Left lung (tissue), 10 donors: ENCODE results near the gene RNASE8. TPM values are rescaled to one million over a fixed set of nuclear protein-coding genes. Genes with fewer than 3 reads are reported as not detected.

Source experiments
- ATAC-seq: fragments of 200-7000 bp; cut with Tn5 transposase; one replicate; pipeline ENCODE4 v1.9.1; 2020; ENCODE audit warnings: moderate library complexity
- DNase-seq, 4 donors: peaks; one replicate each; pipeline ENCODE4 v3.0.0-alpha.2; 2013 to 2020
- H3K27ac ChIP-seq, 2 donors: fragments of 200-600 bp; sonication (generic) in 1 of 2; one replicate each; pipeline versions ENCODE4 v1.5.0 to v1.8.0; 2020 to 2021
- H3K27me3 ChIP-seq, 2 donors: fragments of 200-600 bp; sonication (generic) in 1 of 2; one replicate each; pipeline versions ENCODE4 v1.5.0 to v1.8.0; 2020 to 2021
- H3K36me3 ChIP-seq, 2 donors: fragments of 200-600 bp; sonication (generic) in 1 of 2; one replicate each; pipeline versions ENCODE4 v1.5.0 to v1.8.0; 2020 to 2021
- H3K4me1 ChIP-seq, 2 donors: fragments of 200-600 bp; one replicate each; pipeline ENCODE4 v1.8.0; 2021
- H3K4me3 ChIP-seq, 2 donors: fragments of 200-600 bp; sonication (generic) in 1 of 2; one replicate each; pipeline versions ENCODE4 v1.5.0 to v1.8.0; 2020 to 2021; ENCODE audit warnings: mild to moderate bottlenecking in 1 of 2
- H3K9me3 ChIP-seq, 2 donors: fragments of 200-600 bp; sonication (generic) in 1 of 2; one replicate each; pipeline versions ENCODE4 v1.5.0 to v1.8.0; 2020 to 2021
- CTCF ChIP-seq, 2 donors: fragments of 200-600 bp; sonication (generic) in 1 of 2; IDR thresholded peaks; one replicate each; pipeline versions ENCODE4 v1.5.0 to v1.8.0; 2021; ENCODE audit warnings: antibody characterized with exemption in 2 of 2
- intact Hi-C, 2 donors: fragments of 100-400 bp; cut with DNase I; formaldehyde crosslinking; loops; one replicate each; pipeline versions ENCODE4 v1.11.2 to v1.14.2; 2022
- polyA plus RNA-seq, 6 donors: library from polyadenylated mRNA; unstranded; fragments of 120-200 nt; gene quantifications; one replicate each; pipeline ENCODE4 v1.2.1, GENCODE V29; 2013; ENCODE audit not compliant: insufficient read length in 6 of 6
- total RNA-seq, 2 donors: library from RNA; stranded (reverse); fragmentation: NEBNext Ultra II Directional; extraction: Animal tissue kit (Norgen Biotek cat#: 25700); gene quantifications; one replicate each; pipeline ENCODE4 v1.2.1, GENCODE V29; 2021
- donor health status: DM: no; HTN: yes; CAD: no.
- donor health status: DM: no; HTN: no; CAD: no.

Gene RNASE8
- total and polyA plus RNA-seq, 8 donors: 0.21 to 0.31 TPM; not detected in 6

GRCh38 chr14:21102521-21103410, 45.1 kb downstream of the RNASE8 start:
- Histone ChIP-seq H3K36me3 (no peaks in the 10 kb centered on the region), H3K4me1 (peaks cover 25 to 53% of the 10 kb centered on the region in 2 donors), H3K27me3 (peaks cover 0 to 11% of the 10 kb centered on the region in 2 donors), H3K4me3 (peak overlapping the region; percentile 54 to 71), H3K27ac (peak overlapping the region; percentile 97 to 98), H3K9me3 (no peaks in the 10 kb centered on the region)
- intact Hi-C loops: no loop called here
- ATAC-seq (no peak), DNase-seq (no peak)
- TF ChIP-seq CTCF (IDR thresholded peaks at IDR 0.05): no peak

GRCh38 chr14:21103411-21103709, 45.7 kb downstream of the RNASE8 start:
- Histone ChIP-seq H3K9me3 (no peaks in the 10 kb centered on the region), H3K36me3 (no peaks in the 10 kb centered on the region), H3K4me1 (peaks cover 25 to 52% of the 10 kb centered on the region in 2 donors), H3K4me3 (peak overlapping the region; percentile 54 to 71), H3K27ac (peak overlapping the region; percentile 97 to 98), H3K27me3 (peaks cover 0 to 10% of the 10 kb centered on the region in 2 donors)
- ATAC-seq: no peak
- TF ChIP-seq CTCF (IDR thresholded peaks at IDR 0.05): no peak
- DNase-seq: no peak
- intact Hi-C loops: no loop called here

GRCh38 chr14:21103710-21104447, 46.3 kb downstream of the RNASE8 start:
- Histone ChIP-seq H3K27ac (peak overlapping the region; percentile 97 to 98), H3K27me3 (peaks cover 0 to 5% of the 10 kb centered on the region in 2 donors), H3K4me3 (peak overlapping the region; percentile 54 to 71), H3K36me3 (no peaks in the 10 kb centered on the region), H3K4me1 (peaks cover 25 to 52% of the 10 kb centered on the region in 2 donors), H3K9me3 (no peaks in the 10 kb centered on the region)
- DNase-seq (peak; percentile 96 to 98 (median 97)), ATAC-seq (peak; percentile 93)
- TF ChIP-seq CTCF (IDR thresholded peaks at IDR 0.05): peak; percentile 75 to 80
- intact Hi-C loops: no loop called here

- no peaks in the 10 kb centered on the region for H3K27me3 ChIP-seq
- intact Hi-C loops: no loop called here
- peak overlapping the region; percentile 97 to 98 for H3K27ac ChIP-seq
- ATAC-seq (peak; percentile 82), DNase-seq (peak; percentile 78 to 89 (median 84))
- peak; percentile 80 to 97 for TF ChIP-seq CTCF (IDR thresholded peaks at IDR 0.05)
- H3K4me1 ChIP-seq: peaks cover 20 to 45% of the 10 kb centered on the region in 2 donors
- no peaks in the 10 kb centered on the region for H3K9me3 ChIP-seq
- H3K4me3 ChIP-seq: peak overlapping the region; percentile 54 to 71
- H3K36me3 ChIP-seq: no peaks in the 10 kb centered on the region
Measured at GRCh38 chr14:21104448-21105060, 46.9 kb downstream of the RNASE8 start.
